SJCRH30 (cell line): ENCODE data around the gene RPL38. TPM values are rescaled to one million over a fixed set of nuclear protein-coding genes. Genes with fewer than 3 reads are reported as not detected.

Experiments used
- DNase-seq, 2 experiments: peaks; one replicate each; pipeline ENCODE4 v3.0.0-alpha.2; 2015 to 2020
- H3K27ac ChIP-seq: fragments of 250-450 bp; sonication (Bioruptor Pico); 2 replicates; pipeline ENCODE4 v1.5.1; 2020; ENCODE audit warnings: mild to moderate bottlenecking, moderate library complexity
- H3K27me3 ChIP-seq: fragments of 250-450 bp; sonication (Bioruptor Pico); 2 replicates; pipeline ENCODE4 v1.5.1; 2020; ENCODE audit warnings: mild to moderate bottlenecking, moderate library complexity
- H3K36me3 ChIP-seq: fragments of 250-450 bp; sonication (Bioruptor Pico); 2 replicates; pipeline ENCODE4 v1.5.1; 2020; ENCODE audit warnings: mild to moderate bottlenecking, moderate library complexity
- H3K4me1 ChIP-seq: fragments of 250-450 bp; sonication (Bioruptor Pico); 2 replicates; pipeline ENCODE4 v1.5.1; 2020; ENCODE audit warnings: mild to moderate bottlenecking, moderate library complexity
- H3K4me3 ChIP-seq: fragments of 250-450 bp; sonication (Bioruptor Pico); 2 replicates; pipeline ENCODE4 v1.5.1; 2020; ENCODE audit warnings: mild to moderate bottlenecking, moderate library complexity
- H3K9me3 ChIP-seq: fragments of 250-450 bp; sonication (Bioruptor Pico); replicated peaks from 2 replicates; pipeline ENCODE4 v1.5.1; 2020; ENCODE audit warnings: mild to moderate bottlenecking, moderate library complexity
- total RNA-seq: library from RNA; depleted of rRNA; stranded (reverse); fragments of >200 nt; shearing (Covaris generic); gene quantifications from 2 replicates; pipeline ENCODE4 v1.2.3, GENCODE V29; 2014

RPL38 gene
- total RNA-seq, 1 experiment from 2014 or later = 5,758 TPM

GRCh38 chr17:74235040-74235581, 31.6 kb downstream of the RPL38 start:
- Histone ChIP-seq H3K9me3 (no peaks in the 10 kb centered on the region), H3K4me3 (no peak overlapping the region), H3K27me3 (no peaks in the 10 kb centered on the region), H3K4me1 (peaks cover 22% of the 10 kb centered on the region), H3K27ac (no peak overlapping the region), H3K36me3 (peaks cover 34% of the 10 kb centered on the region)
- no peak for DNase-seq

GRCh38 chr17:74235911-74236371, 32.5 kb downstream of the RPL38 start:
- H3K9me3 ChIP-seq = no peaks in the 10 kb centered on the region
- no peak overlapping the region for H3K27ac ChIP-seq
- peak in 1 of 2 experiments; percentile 45 for DNase-seq
- H3K4me1 ChIP-seq = peaks cover 20% of the 10 kb centered on the region
- peaks cover 31% of the 10 kb centered on the region for H3K36me3 ChIP-seq
- no peaks in the 10 kb centered on the region for H3K27me3 ChIP-seq
- H3K4me3 ChIP-seq = no peak overlapping the region

- Histone ChIP-seq H3K27ac (no peak overlapping the region), H3K9me3 (no peaks in the 10 kb centered on the region), H3K4me1 (peaks cover 9% of the 10 kb centered on the region), H3K27me3 (no peaks in the 10 kb centered on the region), H3K36me3 (peaks cover 33% of the 10 kb centered on the region; the same call in 1 of the 2 replicates), H3K4me3 (no peak overlapping the region)
- DNase-seq = no peak
These were observed 33.8 kb downstream of the RPL38 start for GRCh38 chr17:74237321-74237720.

- peaks cover 2% of the 10 kb centered on the region; the same call in 1 of the 2 replicates for H3K4me1 ChIP-seq
- H3K27ac ChIP-seq = no peak overlapping the region
- peaks cover 36% of the 10 kb centered on the region; the same call in 1 of the 2 replicates for H3K36me3 ChIP-seq
- H3K27me3 ChIP-seq = no peaks in the 10 kb centered on the region
- H3K9me3 ChIP-seq = no peaks in the 10 kb centered on the region
- no peak for DNase-seq
- H3K4me3 ChIP-seq = no peak overlapping the region
These were observed 35.7 kb downstream of the RPL38 start for GRCh38 chr17:74239172-74239571.

GRCh38 chr17:74240618-74241205, 37.2 kb downstream of the RPL38 start:
- Histone ChIP-seq H3K4me1 (peaks cover 13% of the 10 kb centered on the region), H3K27ac (no peak overlapping the region), H3K4me3 (no peak overlapping the region), H3K36me3 (peaks cover 36% of the 10 kb centered on the region; the same call in 1 of the 2 replicates), H3K27me3 (no peaks in the 10 kb centered on the region), H3K9me3 (no peaks in the 10 kb centered on the region)
- DNase-seq = no peak

- H3K9me3 ChIP-seq = no peaks in the 10 kb centered on the region
- no peak overlapping the region for H3K4me3 ChIP-seq
- peaks cover 39% of the 10 kb centered on the region; the same call in 1 of the 2 replicates for H3K36me3 ChIP-seq
- no peak for DNase-seq
- H3K27me3 ChIP-seq = no peaks in the 10 kb centered on the region
- H3K27ac ChIP-seq = no peak overlapping the region
- peaks cover 18% of the 10 kb centered on the region for H3K4me1 ChIP-seq
These were observed 38.0 kb downstream of the RPL38 start for GRCh38 chr17:74241431-74241830.

GRCh38 chr17:74241847-74242246, 38.4 kb downstream of the RPL38 start:
- Histone ChIP-seq H3K27me3 (no peaks in the 10 kb centered on the region), H3K9me3 (no peaks in the 10 kb centered on the region), H3K36me3 (peaks cover 39% of the 10 kb centered on the region; the same call in 1 of the 2 replicates), H3K4me3 (no peak overlapping the region), H3K27ac (no peak overlapping the region), H3K4me1 (peaks cover 18% of the 10 kb centered on the region)
- DNase-seq = no peak

- Histone ChIP-seq H3K27me3 (no peaks in the 10 kb centered on the region), H3K36me3 (peaks cover 27% of the 10 kb centered on the region; the same call in 1 of the 2 replicates), H3K9me3 (no peaks in the 10 kb centered on the region), H3K27ac (no peak overlapping the region), H3K4me1 (peaks cover 18% of the 10 kb centered on the region), H3K4me3 (no peak overlapping the region)
- no peak for DNase-seq
These were observed 39.7 kb downstream of the RPL38 start for GRCh38 chr17:74243013-74243755.

- no peaks in the 10 kb centered on the region for H3K9me3 ChIP-seq
- no peak overlapping the region for H3K4me3 ChIP-seq
- H3K27me3 ChIP-seq = no peaks in the 10 kb centered on the region
- no peak overlapping the region for H3K27ac ChIP-seq
- no peak for DNase-seq
- peaks cover 18% of the 10 kb centered on the region for H3K4me1 ChIP-seq
- H3K36me3 ChIP-seq = peaks cover 19% of the 10 kb centered on the region; the same call in 1 of the 2 replicates
These were observed 40.6 kb downstream of the RPL38 start for GRCh38 chr17:74244128-74244527.

- H3K4me1 ChIP-seq = peaks cover 18% of the 10 kb centered on the region
- H3K9me3 ChIP-seq = no peaks in the 10 kb centered on the region
- DNase-seq = no peak
- no peak overlapping the region for H3K27ac ChIP-seq
- H3K27me3 ChIP-seq = no peaks in the 10 kb centered on the region
- H3K36me3 ChIP-seq = peaks cover 18% of the 10 kb centered on the region; the same call in 1 of the 2 replicates
- H3K4me3 ChIP-seq = no peak overlapping the region
These were observed 41.1 kb downstream of the RPL38 start for GRCh38 chr17:74244548-74244947.

GRCh38 chr17:74245145-74245831, 41.8 kb downstream of the RPL38 start:
- Histone ChIP-seq H3K4me3 (no peak overlapping the region), H3K27ac (peak overlapping the region; percentile 0; the same call in 1 of the 2 replicates), H3K27me3 (no peaks in the 10 kb centered on the region), H3K4me1 (peaks cover 23% of the 10 kb centered on the region), H3K36me3 (peaks cover 12% of the 10 kb centered on the region; the same call in 1 of the 2 replicates), H3K9me3 (no peaks in the 10 kb centered on the region)
- DNase-seq = peak; percentile 91 to 95

- Histone ChIP-seq H3K4me1 (peaks cover 25% of the 10 kb centered on the region), H3K36me3 (peaks cover 12% of the 10 kb centered on the region; the same call in 1 of the 2 replicates), H3K9me3 (no peaks in the 10 kb centered on the region), H3K27ac (peak overlapping the region; percentile 0; the same call in 1 of the 2 replicates), H3K27me3 (no peaks in the 10 kb centered on the region), H3K4me3 (no peak overlapping the region)
- DNase-seq = no peak
These were observed 42.4 kb downstream of the RPL38 start for GRCh38 chr17:74245871-74246270.

GRCh38 chr17:74249590-74250270, 46.3 kb downstream of the RPL38 start:
- peaks cover 17% of the 10 kb centered on the region for H3K4me1 ChIP-seq
- peak; percentile 69 to 71 for DNase-seq
- H3K36me3 ChIP-seq = peaks cover 19% of the 10 kb centered on the region; the same call in 1 of the 2 replicates
- no peaks in the 10 kb centered on the region for H3K9me3 ChIP-seq
- H3K27me3 ChIP-seq = no peaks in the 10 kb centered on the region
- no peak overlapping the region for H3K4me3 ChIP-seq
- no peak overlapping the region for H3K27ac ChIP-seq
